HG02798 (cell line): ENCODE data around the gene C2CD3.
A peak's percentile ranks its signal among the peaks of the same experiment; 100 is the strongest.

ENCODE experiments used
- ATAC-seq: cut with Tn5 transposase; IDR thresholded peaks from one replicate; pipeline ENCODE4 v1.9.1; 2021; ENCODE audit warnings: mild to moderate bottlenecking; ENCODE audit not compliant: unreplicated experiment, poor library complexity

The C2CD3 gene

GRCh38 chr11:74008373-74009229 is 162.2 kb downstream of the C2CD3 start, which contains the start of gene UCP3:
Gene UCP3, minus strand, starts transcription at chr11:74009085. Its CDS starts 2,043 bp downstream, at chr11:74007042.
- no peak for ATAC-seq

GRCh38 chr11:74007691-74008372 is 163.0 kb downstream of the C2CD3 start:
- ATAC-seq: no peak

DNA sequence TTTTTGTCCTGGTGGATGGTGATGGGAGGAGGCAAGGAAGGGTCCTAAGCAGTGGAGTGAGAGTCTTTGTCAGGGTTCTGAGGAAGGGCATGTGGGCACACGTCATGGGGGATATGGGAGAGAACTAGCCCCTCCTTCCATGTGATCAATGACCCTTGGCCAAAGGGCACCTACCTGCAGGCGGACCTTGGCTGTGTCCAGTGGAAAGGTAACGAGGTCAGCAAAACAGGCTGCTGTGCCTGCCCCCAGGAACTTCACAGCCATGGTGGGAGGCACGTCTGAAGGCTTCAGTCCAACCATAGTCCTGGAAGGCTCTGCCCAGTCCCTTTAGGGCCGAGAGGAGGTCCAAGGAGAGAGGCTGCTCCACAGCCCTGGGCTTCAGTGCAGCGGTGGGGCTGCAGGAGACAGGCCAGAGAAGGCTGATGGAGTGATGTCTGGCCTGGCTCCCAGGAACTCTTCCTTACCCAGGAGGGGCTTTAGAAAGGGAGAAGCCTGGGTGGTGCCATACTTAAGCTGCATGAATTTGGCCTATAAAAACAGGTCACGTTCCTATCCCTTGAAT is 164.0 kb downstream of the C2CD3 start:
- ATAC-seq: no peak

DNA sequence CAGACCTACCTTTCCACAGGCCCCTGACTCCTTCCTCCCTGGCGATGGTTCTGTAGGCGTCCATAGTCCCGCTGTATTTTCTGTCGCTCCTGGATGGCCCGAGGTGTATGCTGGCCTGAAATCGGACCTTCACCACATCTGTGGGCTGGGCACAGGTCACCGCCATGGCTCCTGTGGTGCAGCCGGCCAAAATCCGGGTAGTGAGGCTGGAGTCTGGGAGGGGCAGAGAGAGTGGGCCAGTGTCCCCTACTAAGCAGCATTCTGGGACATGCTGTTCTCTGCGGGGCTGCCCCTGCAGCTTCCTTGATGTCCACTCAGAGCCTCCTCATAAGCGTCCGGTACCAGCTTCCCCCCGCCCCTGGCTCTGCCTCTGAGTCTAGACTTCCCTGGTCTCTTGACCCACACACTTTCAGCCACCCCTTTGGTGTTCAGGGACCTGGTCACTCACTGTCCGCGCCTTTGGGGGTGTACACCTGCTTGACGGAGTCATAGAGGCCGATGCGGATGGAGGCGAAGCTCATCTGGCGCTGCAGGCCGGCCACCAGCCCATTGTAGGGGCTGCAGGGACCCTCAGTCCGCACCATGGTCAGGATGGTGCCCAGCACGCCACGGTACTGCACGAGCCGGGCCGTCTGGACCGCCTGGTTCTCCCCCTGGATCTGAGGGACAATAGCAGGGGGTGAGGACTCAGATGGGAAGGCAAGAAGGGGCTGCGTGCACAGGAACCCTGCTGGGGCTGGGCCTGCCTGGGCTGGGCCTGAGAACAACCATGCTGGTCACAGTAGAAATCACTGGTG is 164.9 kb downstream of the C2CD3 start:
- ATAC-seq: no peak

GRCh38 chr11:74004759-74005615 is 165.8 kb downstream of the C2CD3 start:
- ATAC-seq: no peak

- no peak for ATAC-seq
Observed at GRCh38 chr11:74004046-74004695, 166.6 kb downstream of the C2CD3 start.

DNA sequence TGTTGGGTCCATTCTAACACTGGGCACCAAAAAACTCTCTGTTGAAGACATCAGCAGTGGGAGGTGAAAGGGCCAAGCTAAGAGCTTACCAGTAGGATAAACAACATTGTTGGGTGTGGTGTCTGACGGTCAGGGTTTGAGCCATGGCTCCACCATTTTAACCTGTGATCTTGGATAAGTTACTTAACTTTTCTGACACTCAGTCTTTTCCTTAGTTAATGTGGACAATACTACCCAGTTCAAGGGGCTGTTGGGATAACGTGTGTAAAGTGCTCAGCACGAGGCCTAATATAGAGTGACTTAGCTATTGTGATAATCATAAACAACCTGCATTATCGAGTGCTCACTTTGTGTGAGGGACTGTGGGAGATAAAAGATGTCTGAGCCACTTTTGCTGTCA is 168.0 kb downstream of the C2CD3 start:
- ATAC-seq: no peak

GRCh38 chr11:74001822-74002286 is 168.9 kb downstream of the C2CD3 start:
- no peak for ATAC-seq

DNA sequence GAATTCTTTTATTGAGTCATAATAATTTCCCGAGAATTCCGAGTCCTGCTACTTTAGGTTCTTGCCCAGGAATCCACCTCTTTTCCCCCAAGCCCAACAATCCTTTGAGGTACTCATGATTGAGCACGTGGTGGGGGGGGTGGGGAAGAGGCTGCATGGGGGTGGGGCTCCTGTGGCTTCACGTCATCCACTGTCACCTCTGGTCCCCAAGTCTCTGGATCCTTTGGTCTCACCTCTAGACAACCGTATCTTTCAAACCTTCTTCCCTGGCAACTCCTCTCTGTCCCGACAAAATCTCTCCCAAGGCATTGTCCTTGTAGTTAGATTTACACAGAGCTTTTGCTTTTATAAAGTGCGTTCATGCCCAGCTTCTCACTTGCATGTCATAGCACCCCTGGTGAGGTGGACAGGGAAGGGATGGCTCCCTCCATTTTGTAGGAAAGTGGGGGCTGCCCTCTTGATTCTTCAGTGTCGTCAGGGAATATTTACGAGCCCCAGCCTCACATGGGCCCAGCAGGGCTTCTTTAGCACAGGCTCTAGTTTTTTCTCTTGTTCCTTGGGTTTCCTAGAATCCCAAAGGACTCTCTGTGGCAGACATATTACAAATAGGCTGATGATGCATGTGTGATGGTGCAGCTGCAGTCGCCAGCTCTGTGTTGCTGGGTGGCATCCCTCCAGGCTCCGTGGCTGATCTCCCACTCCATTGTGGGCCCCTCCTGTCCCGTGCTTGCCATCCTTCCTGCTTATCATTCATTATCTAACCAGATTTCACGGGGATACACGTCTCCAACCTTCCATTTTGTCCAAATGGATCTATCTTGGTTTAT is 170.3 kb downstream of the C2CD3 start:
- ATAC-seq: no peak

DNA sequence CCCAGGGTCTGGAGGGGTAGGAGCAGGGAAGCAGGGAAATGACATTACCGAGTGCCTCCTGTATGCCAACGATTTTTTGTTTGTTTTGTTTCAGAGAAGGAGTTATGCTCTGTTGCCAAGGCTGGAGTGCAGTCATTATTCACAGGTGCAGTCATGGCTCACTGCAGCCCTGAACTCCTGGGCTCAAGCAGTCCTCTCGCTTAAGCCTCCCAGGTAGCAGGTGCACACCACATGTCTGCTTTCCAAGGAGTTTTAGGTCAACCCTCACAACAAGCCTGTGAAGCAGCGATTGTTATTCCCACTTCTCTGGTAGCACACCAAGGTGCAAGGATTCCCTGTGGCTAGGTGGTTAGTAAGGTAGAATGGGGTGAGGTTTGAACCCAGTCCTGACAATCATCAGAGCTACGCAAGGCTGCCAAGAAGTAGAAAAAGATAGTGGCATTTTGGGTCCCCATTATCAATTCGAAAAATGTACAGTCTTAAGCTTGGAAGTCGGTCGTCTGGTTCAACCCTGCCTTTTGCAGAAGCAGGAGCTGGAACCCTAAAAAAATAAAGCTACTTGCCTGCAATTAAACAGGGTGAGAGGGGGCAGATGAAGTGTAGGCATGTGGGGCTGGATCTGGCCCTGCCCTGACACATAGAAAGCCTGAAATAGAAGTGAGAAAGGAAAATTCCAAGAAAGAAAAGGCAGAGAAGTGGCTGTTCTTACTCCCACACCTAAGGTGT is 171.1 kb downstream of the C2CD3 start:
- ATAC-seq: no peak

- ATAC-seq: no peak
Observed at GRCh38 chr11:73998846-73999575, 171.8 kb downstream of the C2CD3 start.

GRCh38 chr11:73997120-73997770 is 173.6 kb downstream of the C2CD3 start:
- no peak for ATAC-seq

DNA sequence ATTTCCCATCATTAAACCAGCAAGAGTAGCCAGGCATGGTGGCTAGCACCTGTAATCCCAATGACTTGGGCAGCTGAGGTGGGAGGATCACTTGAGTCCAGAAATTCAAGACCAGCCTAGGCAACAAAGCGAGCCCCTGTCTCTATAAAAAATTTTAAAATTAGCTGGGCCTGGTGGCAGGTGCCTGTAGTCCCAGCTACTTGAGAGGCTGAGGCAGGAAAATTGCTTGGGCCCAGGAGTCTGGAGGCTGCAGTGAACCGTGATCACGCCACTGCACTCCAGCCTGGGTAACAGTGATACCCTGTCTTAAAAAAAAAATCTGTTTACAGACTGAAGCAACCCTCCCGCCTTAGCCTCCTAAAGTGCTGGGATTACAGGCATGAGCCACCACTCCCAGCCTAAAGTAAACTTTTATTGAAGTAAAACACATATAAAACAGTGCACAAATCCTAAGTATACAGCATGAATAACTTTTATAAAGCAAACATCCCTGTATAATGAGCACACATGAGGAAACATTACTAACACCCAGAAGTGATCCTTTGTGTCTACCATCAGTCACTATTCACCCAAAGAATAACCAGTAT is 174.5 kb downstream of the C2CD3 start:
- ATAC-seq: no peak

DNA sequence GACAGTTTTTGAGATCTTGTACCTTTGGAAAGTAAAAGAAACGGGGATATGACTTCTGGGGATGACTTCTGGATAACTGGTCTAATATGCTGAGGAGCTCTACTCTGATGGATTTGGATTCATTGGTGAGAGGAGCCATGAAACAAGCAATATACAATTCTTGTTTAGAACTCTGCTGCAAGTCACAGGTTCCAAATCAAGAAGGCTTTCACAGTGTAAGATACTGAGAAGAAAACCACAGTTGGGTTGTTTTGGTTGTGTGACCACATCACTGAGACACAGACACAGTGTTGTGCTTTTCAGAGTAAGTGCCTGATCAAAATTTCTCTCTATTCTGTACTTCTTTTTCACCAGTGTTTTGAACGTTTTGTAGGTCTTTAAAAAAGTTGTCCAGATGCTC is 175.1 kb downstream of the C2CD3 start:
- ATAC-seq: peak; percentile 45

GRCh38 chr11:73995247-73995646 is 175.6 kb downstream of the C2CD3 start:
- ATAC-seq: no peak

DNA sequence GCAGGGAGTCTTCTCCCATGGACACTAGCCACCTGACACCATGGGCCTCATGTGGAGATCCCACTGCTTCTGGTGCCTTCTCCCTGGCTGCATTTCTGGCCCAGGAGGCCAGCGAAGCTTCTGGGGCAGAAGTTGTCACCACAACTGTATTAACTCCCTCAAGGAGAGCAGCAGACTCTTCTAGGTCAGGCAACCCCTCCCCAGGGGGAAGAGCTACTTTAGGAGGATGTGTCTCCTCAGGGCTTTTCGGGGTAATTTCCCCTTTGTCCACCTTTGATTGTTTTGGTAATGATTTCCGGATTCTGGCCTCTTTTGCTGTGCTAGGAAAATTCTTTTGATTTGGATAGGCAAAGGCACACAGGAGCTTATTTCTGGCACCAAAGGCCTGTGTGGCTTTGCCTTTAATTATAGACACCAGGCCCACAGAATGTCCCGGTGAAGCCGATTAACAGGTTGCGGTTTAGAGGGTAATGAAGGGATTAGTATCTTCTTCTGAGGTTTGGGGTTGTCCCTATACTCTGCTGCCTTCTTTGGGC is 179.3 kb downstream of the C2CD3 start:
- ATAC-seq: peak; percentile 42
